Neural progenitor cell (in vitro differentiated cells): ENCODE results near the gene SMIM45.

Source experiments
- EZH2 ChIP-seq: fragments of 200-600 bp; sonication (generic); IDR thresholded peaks from 2 replicates; pipeline ENCODE4 v1.6.1; 2017; ENCODE audit warnings: antibody characterized with exemption, mild to moderate bottlenecking, moderate library complexity
- EZH2phosphoT487 ChIP-seq: fragments of 200-600 bp; sonication (generic); IDR thresholded peaks from 2 replicates; pipeline ENCODE4 v1.6.1; 2017; ENCODE audit warnings: antibody characterized with exemption
- TF ChIP-seq, protein P1 (sequence below): fragments of 200-600 bp; sonication (generic); IDR thresholded peaks from 2 replicates; pipeline ENCODE4 v1.5.1; 2017; ENCODE audit warnings: antibody characterized with exemption, mild to moderate bottlenecking

DNA sequence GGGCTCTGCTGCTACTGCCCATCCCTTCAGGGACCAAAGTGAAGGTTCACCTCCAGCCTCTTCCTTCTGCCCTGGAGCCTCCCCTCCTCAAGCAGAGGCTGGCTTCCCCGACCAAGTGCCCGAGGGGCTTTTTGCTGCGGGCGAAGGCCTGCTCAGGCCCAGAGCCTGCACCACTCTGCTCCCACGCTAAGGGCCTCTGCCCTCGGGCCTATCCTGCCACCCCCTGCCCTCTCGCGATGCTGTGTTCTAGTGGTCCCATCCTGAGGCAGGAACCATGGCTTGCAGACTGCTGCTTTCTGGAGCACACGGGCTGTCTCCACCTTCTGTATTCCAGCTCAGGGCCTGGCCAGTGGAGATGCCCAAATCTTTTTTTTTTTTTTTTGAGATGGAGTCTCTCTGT is 16.4 kb upstream of the SMIM45 start:
- TF ChIP-seq, protein P1, sequence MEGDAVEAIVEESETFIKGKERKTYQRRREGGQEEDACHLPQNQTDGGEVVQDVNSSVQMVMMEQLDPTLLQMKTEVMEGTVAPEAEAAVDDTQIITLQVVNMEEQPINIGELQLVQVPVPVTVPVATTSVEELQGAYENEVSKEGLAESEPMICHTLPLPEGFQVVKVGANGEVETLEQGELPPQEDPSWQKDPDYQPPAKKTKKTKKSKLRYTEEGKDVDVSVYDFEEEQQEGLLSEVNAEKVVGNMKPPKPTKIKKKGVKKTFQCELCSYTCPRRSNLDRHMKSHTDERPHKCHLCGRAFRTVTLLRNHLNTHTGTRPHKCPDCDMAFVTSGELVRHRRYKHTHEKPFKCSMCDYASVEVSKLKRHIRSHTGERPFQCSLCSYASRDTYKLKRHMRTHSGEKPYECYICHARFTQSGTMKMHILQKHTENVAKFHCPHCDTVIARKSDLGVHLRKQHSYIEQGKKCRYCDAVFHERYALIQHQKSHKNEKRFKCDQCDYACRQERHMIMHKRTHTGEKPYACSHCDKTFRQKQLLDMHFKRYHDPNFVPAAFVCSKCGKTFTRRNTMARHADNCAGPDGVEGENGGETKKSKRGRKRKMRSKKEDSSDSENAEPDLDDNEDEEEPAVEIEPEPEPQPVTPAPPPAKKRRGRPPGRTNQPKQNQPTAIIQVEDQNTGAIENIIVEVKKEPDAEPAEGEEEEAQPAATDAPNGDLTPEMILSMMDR = no peak
- no peak for TF ChIP-seq EZH2
- TF ChIP-seq EZH2phosphoT487 = no peak
